ENCODE results near the gene ZNF417. TPM values are rescaled to one million over a fixed set of nuclear protein-coding genes. Genes with fewer than 3 reads are reported as not detected.
"Not testable (repeated sequence)": the region's sequence is repeated elsewhere in the genome, so short reads cannot be mapped to it uniquely, and the experiment has no call there.

The ZNF417 gene
- 10 to 100 TPM in 1 of 2 donors, 1 to 10 TPM in 1; 9.6 to 17.5 TPM for total RNA-seq

- Histone ChIP-seq H3K27ac (peak within 1 kb of the TSS; percentile 53), H3K4me3 (peak within 1 kb of the TSS; percentile 97), H3K9ac (ENCODE audit: low read depth in 2 of 2, low read length in 2 of 2) (peak within 1 kb of the TSS; percentile 74 to 76)
- H3K36me3 ChIP-seq; H3K27me3 ChIP-seq; H3K4me1 ChIP-seq; intact Hi-C loops (cut with DNase I); H3K9me3 ChIP-seq: not testable (repeated sequence)
- peak; percentile 91 for DNase-seq
Observed at GRCh38 chr19:57916168-57916995, at the start of gene ZNF417. Gene ZNF417, minus strand, starts transcription at chr19:57916592. Its CDS starts 181 bp downstream, at chr19:57916411.

DNA sequence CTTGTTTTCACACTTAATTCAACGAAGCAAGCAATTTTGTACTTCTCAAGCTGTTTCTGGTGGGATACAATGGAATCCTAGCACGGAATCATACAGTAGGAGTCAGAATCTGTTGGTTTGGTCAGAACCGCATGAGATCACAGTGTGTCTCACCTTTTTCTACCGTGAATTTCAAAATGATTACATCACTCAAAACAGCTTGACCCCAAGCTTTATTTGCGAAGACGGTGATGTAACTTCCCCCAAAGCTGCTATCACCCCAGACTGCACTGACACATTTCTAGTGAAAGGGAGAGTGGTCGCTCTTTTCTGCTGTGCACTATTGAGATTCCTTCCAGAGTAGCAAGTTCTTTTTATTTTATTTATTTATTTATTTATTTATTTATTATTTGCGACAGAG lies 48.4 kb upstream of the ZNF417 start:
- TF ChIP-seq, protein P1, sequence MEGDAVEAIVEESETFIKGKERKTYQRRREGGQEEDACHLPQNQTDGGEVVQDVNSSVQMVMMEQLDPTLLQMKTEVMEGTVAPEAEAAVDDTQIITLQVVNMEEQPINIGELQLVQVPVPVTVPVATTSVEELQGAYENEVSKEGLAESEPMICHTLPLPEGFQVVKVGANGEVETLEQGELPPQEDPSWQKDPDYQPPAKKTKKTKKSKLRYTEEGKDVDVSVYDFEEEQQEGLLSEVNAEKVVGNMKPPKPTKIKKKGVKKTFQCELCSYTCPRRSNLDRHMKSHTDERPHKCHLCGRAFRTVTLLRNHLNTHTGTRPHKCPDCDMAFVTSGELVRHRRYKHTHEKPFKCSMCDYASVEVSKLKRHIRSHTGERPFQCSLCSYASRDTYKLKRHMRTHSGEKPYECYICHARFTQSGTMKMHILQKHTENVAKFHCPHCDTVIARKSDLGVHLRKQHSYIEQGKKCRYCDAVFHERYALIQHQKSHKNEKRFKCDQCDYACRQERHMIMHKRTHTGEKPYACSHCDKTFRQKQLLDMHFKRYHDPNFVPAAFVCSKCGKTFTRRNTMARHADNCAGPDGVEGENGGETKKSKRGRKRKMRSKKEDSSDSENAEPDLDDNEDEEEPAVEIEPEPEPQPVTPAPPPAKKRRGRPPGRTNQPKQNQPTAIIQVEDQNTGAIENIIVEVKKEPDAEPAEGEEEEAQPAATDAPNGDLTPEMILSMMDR (IDR thresholded peaks at IDR 0.05): no peak
- H3K27me3 ChIP-seq: no peaks in the 10 kb centered on the region
- no peaks in the 10 kb centered on the region for H3K4me1 ChIP-seq
- H3K4me3 ChIP-seq: no peak overlapping the region
- no peak for DNase-seq
- H3K9ac ChIP-seq (ENCODE audit: low read depth in 2 of 2, low read length in 2 of 2): no peak overlapping the region
- no peaks in the 10 kb centered on the region for H3K9me3 ChIP-seq
- no peaks in the 10 kb centered on the region for H3K36me3 ChIP-seq
- no peak overlapping the region for H3K27ac ChIP-seq
- intact Hi-C loops (cut with DNase I): no loop called here

DNA sequence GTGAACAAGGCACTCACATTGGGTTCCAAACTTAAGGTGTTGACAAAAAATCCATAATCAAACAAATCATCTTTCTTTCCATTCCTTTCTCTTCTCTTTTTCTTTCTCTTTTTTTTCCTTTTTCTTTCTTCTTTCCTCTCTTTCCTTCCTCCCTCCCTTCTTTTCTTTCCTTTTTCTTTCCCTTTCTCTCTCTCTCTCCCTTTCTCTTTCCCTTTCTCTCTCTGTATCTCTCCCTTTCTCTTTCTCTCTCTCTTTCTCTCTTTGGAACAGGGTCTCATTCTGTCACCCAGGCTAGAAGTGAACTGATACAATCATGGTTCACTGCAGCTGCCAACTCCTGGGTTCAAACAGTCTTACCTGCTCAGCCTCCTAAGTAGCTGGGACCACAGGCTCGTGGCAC lies 45.4 kb upstream of the ZNF417 start:
- TF ChIP-seq, protein P1 (IDR thresholded peaks at IDR 0.05): no peak
- Histone ChIP-seq H3K4me1 (no peaks in the 10 kb centered on the region), H3K9me3 (no peaks in the 10 kb centered on the region), H3K27ac (no peak overlapping the region), H3K9ac (ENCODE audit: low read depth in 2 of 2, low read length in 2 of 2) (no peak overlapping the region), H3K36me3 (no peaks in the 10 kb centered on the region), H3K4me3 (no peak overlapping the region), H3K27me3 (no peaks in the 10 kb centered on the region)
- no peak for DNase-seq
- intact Hi-C loops (cut with DNase I): no loop called here

DNA sequence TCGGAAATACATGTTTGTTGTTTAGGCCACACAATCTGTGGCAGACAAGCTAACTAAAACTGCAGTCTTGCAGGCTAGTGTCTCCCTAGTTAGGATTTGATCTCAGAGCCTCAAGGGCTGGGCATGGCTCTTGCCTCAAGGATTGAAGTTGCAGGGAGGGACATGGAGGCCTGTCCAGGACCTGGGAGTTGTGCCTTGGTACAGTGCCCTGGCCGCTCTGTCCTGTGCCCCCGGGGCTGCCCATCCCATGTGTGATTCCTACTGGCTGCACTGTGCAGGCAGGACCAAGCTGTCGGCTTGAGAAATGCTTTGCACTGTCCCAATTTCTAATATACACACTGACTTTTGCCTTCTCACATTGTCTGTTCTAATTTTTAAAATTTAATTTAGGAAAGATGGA lies 38.6 kb upstream of the ZNF417 start:
- Histone ChIP-seq H3K27ac (no peak overlapping the region), H3K36me3 (no peaks in the 10 kb centered on the region), H3K9ac (ENCODE audit: low read depth in 2 of 2, low read length in 2 of 2) (no peak overlapping the region), H3K4me3 (no peak overlapping the region), H3K27me3 (no peaks in the 10 kb centered on the region), H3K9me3 (no peaks in the 10 kb centered on the region), H3K4me1 (no peaks in the 10 kb centered on the region)
- DNase-seq: no peak
- intact Hi-C loops (cut with DNase I): no loop called here
- TF ChIP-seq, protein P1 (IDR thresholded peaks at IDR 0.05): no peak

- Histone ChIP-seq H3K36me3 (no peaks in the 10 kb centered on the region), H3K4me3 (no peak overlapping the region), H3K9me3 (no peaks in the 10 kb centered on the region), H3K27ac (no peak overlapping the region), H3K4me1 (no peaks in the 10 kb centered on the region), H3K27me3 (no peaks in the 10 kb centered on the region), H3K9ac (ENCODE audit: low read depth in 2 of 2, low read length in 2 of 2) (no peak overlapping the region)
- intact Hi-C loops (cut with DNase I): no loop called here
- DNase-seq: no peak
- TF ChIP-seq, protein P1 (IDR thresholded peaks at IDR 0.05): no peak
Observed at GRCh38 chr19:57949702-57950101, 33.3 kb upstream of the ZNF417 start.

- intact Hi-C loops (cut with DNase I): no loop called here
- TF ChIP-seq, protein P1 (IDR thresholded peaks at IDR 0.05): no peak
- no peaks in the 10 kb centered on the region for H3K27me3 ChIP-seq
- H3K9me3 ChIP-seq: no peaks in the 10 kb centered on the region
- no peak overlapping the region for H3K4me3 ChIP-seq
- H3K4me1 ChIP-seq: no peaks in the 10 kb centered on the region
- DNase-seq: no peak
- H3K27ac ChIP-seq: no peak overlapping the region
- H3K36me3 ChIP-seq: no peaks in the 10 kb centered on the region
- no peak overlapping the region for H3K9ac ChIP-seq (ENCODE audit: low read depth in 2 of 2, low read length in 2 of 2)
Observed at GRCh38 chr19:57949296-57949695, 32.9 kb upstream of the ZNF417 start.

Data from colonic mucosa (tissue), 4 donors.